A204.1 (cell line): Measurements from ENCODE around the gene CLEC3B.
"Not testable (repeated sequence)": the region's sequence is repeated elsewhere in the genome, so short reads cannot be mapped to it uniquely, and the experiment has no call there.

ENCODE experiments used
- FAIRE-seq: peaks from 2 replicates; lab custom pipeline; 2012; peaks lifted over from hg19 to GRCh38; lab: Jason Lieb, UNC

CLEC3B gene

GRCh38 chr3:45026038-45026437, at the start of gene CLEC3B:
TSS of gene CLEC3B (plus strand) at chr3:45026303. CDS start at chr3:45026363, 60 bp downstream.
- no peak for FAIRE-seq

GRCh38 chr3:44981220-44981619, 44.9 kb upstream of the CLEC3B start:
- FAIRE-seq: no peak

- FAIRE-seq: no peak
Observed at GRCh38 chr3:44981751-44982150, 44.4 kb upstream of the CLEC3B start.

GRCh38 chr3:44982817-44983216, 43.3 kb upstream of the CLEC3B start:
- FAIRE-seq: no peak

GRCh38 chr3:44983484-44983941, 42.6 kb upstream of the CLEC3B start:
- no peak for FAIRE-seq

GRCh38 chr3:44984335-44984734, 41.8 kb upstream of the CLEC3B start:
- no peak for FAIRE-seq

- not testable (repeated sequence) for FAIRE-seq
Observed at GRCh38 chr3:44986330-44986729, 39.8 kb upstream of the CLEC3B start.

GRCh38 chr3:44987332-44987731, 38.8 kb upstream of the CLEC3B start:
- FAIRE-seq: no peak

- FAIRE-seq: no peak
Observed at GRCh38 chr3:44988073-44988472, 38.0 kb upstream of the CLEC3B start.

- FAIRE-seq: no peak
Observed at GRCh38 chr3:44989141-44989540, 37.0 kb upstream of the CLEC3B start.

- FAIRE-seq: no peak
Observed at GRCh38 chr3:44989636-44990373, 36.3 kb upstream of the CLEC3B start.

GRCh38 chr3:44991326-44991725, 34.8 kb upstream of the CLEC3B start:
- no peak for FAIRE-seq

- FAIRE-seq: no peak
Observed at GRCh38 chr3:44992555-44993470, 33.3 kb upstream of the CLEC3B start.

- no peak for FAIRE-seq
Observed at GRCh38 chr3:44993471-44994205, 32.5 kb upstream of the CLEC3B start.

- no peak for FAIRE-seq
Observed at GRCh38 chr3:44995142-44995770, 30.8 kb upstream of the CLEC3B start.

- no peak for FAIRE-seq
Observed at GRCh38 chr3:44996556-44996969, 29.5 kb upstream of the CLEC3B start.

- FAIRE-seq: no peak
Observed at GRCh38 chr3:44999782-45000181, 26.3 kb upstream of the CLEC3B start.

GRCh38 chr3:45000823-45001222, 25.3 kb upstream of the CLEC3B start:
- no peak for FAIRE-seq

- no peak for FAIRE-seq
Observed at GRCh38 chr3:45001738-45002137, 24.4 kb upstream of the CLEC3B start.

- FAIRE-seq: no peak
Observed at GRCh38 chr3:45002139-45002660, 23.9 kb upstream of the CLEC3B start.

GRCh38 chr3:45002720-45003119, 23.4 kb upstream of the CLEC3B start:
- no peak for FAIRE-seq

GRCh38 chr3:45003406-45003805, 22.7 kb upstream of the CLEC3B start:
- FAIRE-seq: no peak
